ENCODE results near the gene NSUN5. TPM values are rescaled to one million over a fixed set of nuclear protein-coding genes. Genes with fewer than 3 reads are reported as not detected.
A peak's percentile ranks its signal among the peaks of the same experiment; 100 is the strongest.

The NSUN5 gene
- total RNA-seq, 1 experiment from 2014 or later, result 62.2 TPM

DNA sequence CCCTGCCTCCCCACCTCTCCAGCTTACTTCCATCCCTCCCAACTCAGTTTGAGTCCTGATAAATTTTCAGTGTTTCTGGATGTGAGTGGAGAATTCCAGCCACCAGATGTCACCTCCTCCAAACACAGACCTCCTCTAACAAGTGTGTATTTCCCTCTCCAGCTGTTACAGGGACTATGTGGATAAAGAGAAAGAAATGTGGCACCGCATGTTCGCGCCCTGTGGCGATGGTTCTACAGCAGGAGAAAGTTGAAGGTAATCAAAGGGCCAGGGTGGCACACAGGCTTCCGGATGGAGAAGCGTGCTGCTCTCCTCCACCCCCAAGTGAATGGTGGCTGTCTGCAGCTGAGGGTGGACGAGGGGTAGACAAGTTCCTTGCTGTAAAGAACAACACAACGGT, 34.0 kb upstream of the NSUN5 start:
- H3K27ac Mint-ChIP-seq, result peak overlapping the region; percentile 5
- H3K27me3 Mint-ChIP-seq (ENCODE audit: low read depth), result no peaks in the 10 kb centered on the region; the same call in 1 of the 2 replicates
- DNase-seq (ENCODE audit: low spot score) (no peak), ATAC-seq (peak; percentile 69)
- TF ChIP-seq, protein P1, sequence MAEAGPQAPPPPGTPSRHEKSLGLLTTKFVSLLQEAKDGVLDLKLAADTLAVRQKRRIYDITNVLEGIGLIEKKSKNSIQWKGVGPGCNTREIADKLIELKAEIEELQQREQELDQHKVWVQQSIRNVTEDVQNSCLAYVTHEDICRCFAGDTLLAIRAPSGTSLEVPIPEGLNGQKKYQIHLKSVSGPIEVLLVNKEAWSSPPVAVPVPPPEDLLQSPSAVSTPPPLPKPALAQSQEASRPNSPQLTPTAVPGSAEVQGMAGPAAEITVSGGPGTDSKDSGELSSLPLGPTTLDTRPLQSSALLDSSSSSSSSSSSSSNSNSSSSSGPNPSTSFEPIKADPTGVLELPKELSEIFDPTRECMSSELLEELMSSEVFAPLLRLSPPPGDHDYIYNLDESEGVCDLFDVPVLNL (CRISPR knock-in tag; IDR thresholded peaks at IDR 0.05; ENCODE audit: borderline replicate concordance, low read depth), result no peak
- peak; percentile 59; the same call in 1 of the 2 replicates for TF ChIP-seq TEAD1 (CRISPR knock-in tag; IDR thresholded peaks at IDR 0.05)
- TF ChIP-seq NFATC4 (CRISPR knock-in tag; IDR thresholded peaks at IDR 0.05), result no peak
- TF ChIP-seq SP1 (CRISPR knock-in tag; conservative IDR thresholded peaks at IDR 0.05), result no peak
- TF ChIP-seq, protein P2, sequence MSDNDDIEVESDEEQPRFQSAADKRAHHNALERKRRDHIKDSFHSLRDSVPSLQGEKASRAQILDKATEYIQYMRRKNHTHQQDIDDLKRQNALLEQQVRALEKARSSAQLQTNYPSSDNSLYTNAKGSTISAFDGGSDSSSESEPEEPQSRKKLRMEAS (CRISPR knock-in tag; IDR thresholded peaks at IDR 0.05), result peak; percentile 39; the same call in 1 of the 2 replicates
- peak; percentile 82 for TF ChIP-seq TEAD4 (CRISPR knock-in tag; IDR thresholded peaks at IDR 0.05)
- no peak for TF ChIP-seq KAT7 (CRISPR knock-in tag; IDR thresholded peaks at IDR 0.05; ENCODE audit: borderline replicate concordance)
- TF ChIP-seq EMX1 (CRISPR knock-in tag; IDR thresholded peaks at IDR 0.05), result no peak
- TF ChIP-seq GABPB1 (CRISPR knock-in tag; IDR thresholded peaks at IDR 0.05), result peak; percentile 49; the same call in 1 of the 2 replicates
- TF ChIP-seq, protein P3, sequence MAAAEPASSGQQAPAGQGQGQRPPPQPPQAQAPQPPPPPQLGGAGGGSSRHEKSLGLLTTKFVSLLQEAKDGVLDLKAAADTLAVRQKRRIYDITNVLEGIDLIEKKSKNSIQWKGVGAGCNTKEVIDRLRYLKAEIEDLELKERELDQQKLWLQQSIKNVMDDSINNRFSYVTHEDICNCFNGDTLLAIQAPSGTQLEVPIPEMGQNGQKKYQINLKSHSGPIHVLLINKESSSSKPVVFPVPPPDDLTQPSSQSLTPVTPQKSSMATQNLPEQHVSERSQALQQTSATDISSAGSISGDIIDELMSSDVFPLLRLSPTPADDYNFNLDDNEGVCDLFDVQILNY (CRISPR knock-in tag; IDR thresholded peaks at IDR 0.05), result no peak
- TF ChIP-seq, protein P4, sequence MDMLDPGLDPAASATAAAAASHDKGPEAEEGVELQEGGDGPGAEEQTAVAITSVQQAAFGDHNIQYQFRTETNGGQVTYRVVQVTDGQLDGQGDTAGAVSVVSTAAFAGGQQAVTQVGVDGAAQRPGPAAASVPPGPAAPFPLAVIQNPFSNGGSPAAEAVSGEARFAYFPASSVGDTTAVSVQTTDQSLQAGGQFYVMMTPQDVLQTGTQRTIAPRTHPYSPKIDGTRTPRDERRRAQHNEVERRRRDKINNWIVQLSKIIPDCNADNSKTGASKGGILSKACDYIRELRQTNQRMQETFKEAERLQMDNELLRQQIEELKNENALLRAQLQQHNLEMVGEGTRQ (CRISPR knock-in tag; IDR thresholded peaks at IDR 0.05), result no peak
- no peaks in the 10 kb centered on the region for H3K9me3 Mint-ChIP-seq
- CTCF ChIA-PET, result interaction anchor here (0.6 to 3.4 kb wide), 21 partner anchors 9 to 244 kb away, joined by 3 to 22 read pairs (median 4); partner anchors contain the start of gene NSUN5
- no peaks in the 10 kb centered on the region for H3K36me3 Mint-ChIP-seq
- peaks cover 40% of the 10 kb centered on the region for H3K4me1 Mint-ChIP-seq
- POLR2A ChIA-PET, result interaction anchor here (0.8 kb wide), 1 partner anchor 18 kb away, joined by 3 read pairs; no protein-coding TSS in a partner anchor
- H3K4me3 Mint-ChIP-seq, result no peak overlapping the region

DNA sequence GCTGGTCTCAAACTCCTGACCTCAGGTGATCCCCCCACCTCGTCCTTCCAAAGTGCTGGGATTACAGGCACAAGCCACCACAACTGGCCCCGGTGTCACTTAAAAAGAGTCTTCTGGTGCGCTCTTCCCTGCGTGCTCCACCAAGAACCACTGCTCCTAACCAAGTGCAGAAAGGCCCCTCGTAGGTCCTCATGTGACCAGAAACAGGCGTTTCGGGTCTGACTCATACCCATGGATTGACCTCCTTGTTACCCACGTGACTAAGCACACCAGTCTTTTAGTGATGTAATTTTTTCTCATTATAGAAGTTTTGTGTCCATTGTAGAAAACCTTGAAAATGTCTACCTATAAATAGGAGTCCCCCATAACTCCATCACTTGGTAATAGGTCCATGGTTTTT, 33.3 kb upstream of the NSUN5 start:
- POLR2A ChIA-PET, result interaction anchor here (0.8 kb wide), 1 partner anchor 17 kb away, joined by 3 read pairs; no protein-coding TSS in a partner anchor
- H3K4me1 Mint-ChIP-seq, result peaks cover 40% of the 10 kb centered on the region
- no peak overlapping the region for H3K27ac Mint-ChIP-seq
- no peak for ATAC-seq
- H3K36me3 Mint-ChIP-seq, result no peaks in the 10 kb centered on the region
- H3K9me3 Mint-ChIP-seq, result no peaks in the 10 kb centered on the region
- DNase-seq (ENCODE audit: low spot score), result no peak
- no peaks in the 10 kb centered on the region; the same call in 1 of the 2 replicates for H3K27me3 Mint-ChIP-seq (ENCODE audit: low read depth)
- TF ChIP-seq, protein P5, sequence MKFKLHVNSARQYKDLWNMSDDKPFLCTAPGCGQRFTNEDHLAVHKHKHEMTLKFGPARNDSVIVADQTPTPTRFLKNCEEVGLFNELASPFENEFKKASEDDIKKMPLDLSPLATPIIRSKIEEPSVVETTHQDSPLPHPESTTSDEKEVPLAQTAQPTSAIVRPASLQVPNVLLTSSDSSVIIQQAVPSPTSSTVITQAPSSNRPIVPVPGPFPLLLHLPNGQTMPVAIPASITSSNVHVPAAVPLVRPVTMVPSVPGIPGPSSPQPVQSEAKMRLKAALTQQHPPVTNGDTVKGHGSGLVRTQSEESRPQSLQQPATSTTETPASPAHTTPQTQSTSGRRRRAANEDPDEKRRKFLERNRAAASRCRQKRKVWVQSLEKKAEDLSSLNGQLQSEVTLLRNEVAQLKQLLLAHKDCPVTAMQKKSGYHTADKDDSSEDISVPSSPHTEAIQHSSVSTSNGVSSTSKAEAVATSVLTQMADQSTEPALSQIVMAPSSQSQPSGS (CRISPR knock-in tag; IDR thresholded peaks at IDR 0.05; ENCODE audit: borderline replicate concordance, low read depth), result no peak
- CTCF ChIA-PET, result interaction anchor here (0.6 to 3.4 kb wide), 21 partner anchors 9 to 245 kb away, joined by 3 to 26 read pairs (median 5); partner anchors contain the start of gene NSUN5
- H3K4me3 Mint-ChIP-seq, result no peak overlapping the region

DNA sequence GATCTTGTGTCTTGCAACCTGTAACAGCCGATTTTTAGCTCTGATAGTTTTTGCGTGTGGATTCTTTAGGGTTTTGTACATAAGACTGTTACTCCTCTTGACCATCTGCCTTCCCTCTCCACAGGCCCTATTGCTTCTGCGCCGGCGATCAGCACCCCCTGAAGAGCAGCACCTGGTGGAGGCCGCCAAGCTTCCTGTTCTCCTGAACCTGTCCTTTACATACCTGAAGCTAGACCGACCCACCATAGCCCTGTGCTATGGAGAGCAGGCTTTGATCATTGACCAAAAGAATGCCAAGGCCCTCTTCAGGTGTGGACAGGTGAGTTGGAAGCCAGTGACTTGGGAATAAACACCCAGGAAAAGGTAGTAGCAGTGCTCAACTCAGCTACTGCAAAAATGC, 31.9 kb upstream of the NSUN5 start:
- no peaks in the 10 kb centered on the region; the same call in 1 of the 2 replicates for H3K27me3 Mint-ChIP-seq (ENCODE audit: low read depth)
- H3K9me3 Mint-ChIP-seq, result no peaks in the 10 kb centered on the region
- H3K4me1 Mint-ChIP-seq, result peaks cover 31% of the 10 kb centered on the region
- DNase-seq (ENCODE audit: low spot score), result no peak
- H3K27ac Mint-ChIP-seq, result peak overlapping the region; percentile 77; the same call in 1 of the 2 replicates
- peak; percentile 80 for ATAC-seq
- ChIA-PET CTCF (interaction anchor here (0.6 to 3.4 kb wide), 6 partner anchors 9 to 83 kb away, joined by 3 to 26 read pairs (median 4); no protein-coding TSS in a partner anchor), POLR2A (interaction anchor here (0.6 to 1.0 kb wide), 5 partner anchors 9 to 175 kb away, joined by 3 to 8 read pairs (median 4); no protein-coding TSS in a partner anchor)
- H3K4me3 Mint-ChIP-seq, result no peak overlapping the region
- no peaks in the 10 kb centered on the region for H3K36me3 Mint-ChIP-seq
- TF ChIP-seq PRRX2 (CRISPR knock-in tag; IDR thresholded peaks at IDR 0.05) (no peak), NR3C1 (CRISPR knock-in tag; conservative IDR thresholded peaks at IDR 0.05; ENCODE audit: low read depth) (no peak), ZNF423 (CRISPR knock-in tag; IDR thresholded peaks at IDR 0.05) (peak; percentile 61), RORB (CRISPR knock-in tag; IDR thresholded peaks at IDR 0.05) (no peak), SP1 (CRISPR knock-in tag; conservative IDR thresholded peaks at IDR 0.05) (no peak)
- TF ChIP-seq, protein P6, sequence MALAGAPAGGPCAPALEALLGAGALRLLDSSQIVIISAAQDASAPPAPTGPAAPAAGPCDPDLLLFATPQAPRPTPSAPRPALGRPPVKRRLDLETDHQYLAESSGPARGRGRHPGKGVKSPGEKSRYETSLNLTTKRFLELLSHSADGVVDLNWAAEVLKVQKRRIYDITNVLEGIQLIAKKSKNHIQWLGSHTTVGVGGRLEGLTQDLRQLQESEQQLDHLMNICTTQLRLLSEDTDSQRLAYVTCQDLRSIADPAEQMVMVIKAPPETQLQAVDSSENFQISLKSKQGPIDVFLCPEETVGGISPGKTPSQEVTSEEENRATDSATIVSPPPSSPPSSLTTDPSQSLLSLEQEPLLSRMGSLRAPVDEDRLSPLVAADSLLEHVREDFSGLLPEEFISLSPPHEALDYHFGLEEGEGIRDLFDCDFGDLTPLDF (CRISPR knock-in tag; IDR thresholded peaks at IDR 0.05), result no peak
